HG03439 (cell line): ENCODE results near the gene COBLL1.

ENCODE experiments used
- ATAC-seq: cut with Tn5 transposase; IDR thresholded peaks from one replicate; pipeline ENCODE4 v1.9.1; 2021; ENCODE audit warnings: mild to moderate bottlenecking, moderate library complexity; ENCODE audit not compliant: unreplicated experiment

COBLL1 gene

GRCh38 chr2:164693390-164693789 is 148.2 kb downstream of the COBLL1 start:
- ATAC-seq: no peak

- ATAC-seq: no peak
These were observed 148.7 kb downstream of the COBLL1 start for GRCh38 chr2:164692958-164693357.

DNA sequence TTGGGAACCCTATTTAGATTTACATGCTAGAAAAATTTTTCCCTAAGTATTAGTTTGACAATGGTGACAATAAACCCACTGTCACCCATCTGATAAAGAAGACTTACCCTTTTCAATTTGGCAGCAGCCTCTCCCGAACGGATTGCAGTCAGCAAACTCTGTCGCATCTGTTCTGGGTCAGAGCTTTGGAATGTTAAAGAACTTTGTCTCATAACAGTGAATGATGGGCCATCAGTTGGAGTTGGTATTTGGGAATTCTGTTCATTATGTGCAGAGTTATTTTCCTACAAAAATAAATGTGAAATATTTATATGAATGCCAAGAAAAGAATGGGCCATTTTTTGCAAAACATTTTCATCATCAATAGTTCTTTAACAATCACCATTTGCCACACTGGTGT is 149.5 kb downstream of the COBLL1 start:
- no peak for ATAC-seq

DNA sequence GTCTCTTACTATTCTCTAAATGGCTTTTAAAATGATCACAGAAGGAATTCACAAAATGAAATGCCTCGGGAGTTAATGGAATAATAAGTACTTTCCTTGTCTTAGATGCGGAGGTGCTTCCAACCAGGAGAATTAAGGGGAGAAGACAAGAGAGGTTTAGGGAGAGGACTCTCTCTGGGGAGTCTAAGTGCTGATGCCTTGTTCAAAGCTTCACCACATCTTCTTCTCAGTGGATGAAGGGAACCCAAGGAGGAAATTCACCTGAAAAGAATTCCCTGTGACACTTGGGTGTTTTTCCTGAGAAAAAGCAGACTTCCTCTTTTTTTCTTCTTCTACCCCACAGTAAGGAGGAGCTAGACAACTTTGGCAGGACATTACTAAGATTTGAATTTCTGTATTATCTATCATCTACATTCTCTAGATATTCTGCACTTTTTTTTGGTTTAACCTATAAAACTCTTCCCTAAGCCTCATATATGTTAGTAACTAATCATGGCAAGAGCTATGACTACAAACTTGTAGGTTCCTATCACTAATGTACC is 150.2 kb downstream of the COBLL1 start:
- ATAC-seq: no peak

DNA sequence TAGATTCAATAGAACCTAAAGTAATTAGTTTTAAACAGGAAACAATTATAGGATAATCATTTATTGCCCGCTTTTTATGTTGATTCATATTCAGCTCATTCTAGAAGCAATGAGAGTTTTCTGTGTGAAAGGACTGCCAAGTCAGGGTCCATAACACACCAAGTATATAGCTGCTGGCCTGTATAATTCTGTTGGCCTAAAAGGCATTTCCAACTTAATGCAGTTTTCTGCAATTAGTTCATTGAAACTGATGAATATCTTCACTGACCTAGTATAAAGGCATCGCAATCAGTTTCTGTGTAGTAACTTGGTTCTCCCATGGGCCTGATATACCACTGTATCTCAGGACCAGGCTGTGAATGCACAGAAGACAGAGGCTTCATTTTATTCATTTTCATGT is 151.3 kb downstream of the COBLL1 start:
- no peak for ATAC-seq

- no peak for ATAC-seq
These were observed 152.7 kb downstream of the COBLL1 start for GRCh38 chr2:164688896-164689419.

DNA sequence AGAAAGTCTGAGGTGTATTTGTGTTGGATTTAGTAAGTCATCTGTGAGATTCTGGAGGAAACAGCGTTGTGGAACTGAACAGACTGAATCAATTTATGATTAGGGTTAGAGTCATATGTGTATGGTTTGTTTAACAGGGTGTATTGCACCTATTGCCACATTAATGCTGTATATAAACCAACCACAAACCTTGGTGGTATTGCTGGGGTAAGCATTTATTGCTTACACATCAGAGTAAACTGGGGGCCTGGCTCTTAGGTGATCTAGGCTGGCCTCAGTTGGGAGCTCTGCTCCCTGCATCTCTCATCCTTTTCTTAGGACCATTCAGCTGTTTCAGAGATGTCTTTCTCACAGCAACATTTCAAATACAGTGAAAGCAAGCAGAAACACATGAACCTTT is 160.6 kb downstream of the COBLL1 start:
- no peak for ATAC-seq

DNA sequence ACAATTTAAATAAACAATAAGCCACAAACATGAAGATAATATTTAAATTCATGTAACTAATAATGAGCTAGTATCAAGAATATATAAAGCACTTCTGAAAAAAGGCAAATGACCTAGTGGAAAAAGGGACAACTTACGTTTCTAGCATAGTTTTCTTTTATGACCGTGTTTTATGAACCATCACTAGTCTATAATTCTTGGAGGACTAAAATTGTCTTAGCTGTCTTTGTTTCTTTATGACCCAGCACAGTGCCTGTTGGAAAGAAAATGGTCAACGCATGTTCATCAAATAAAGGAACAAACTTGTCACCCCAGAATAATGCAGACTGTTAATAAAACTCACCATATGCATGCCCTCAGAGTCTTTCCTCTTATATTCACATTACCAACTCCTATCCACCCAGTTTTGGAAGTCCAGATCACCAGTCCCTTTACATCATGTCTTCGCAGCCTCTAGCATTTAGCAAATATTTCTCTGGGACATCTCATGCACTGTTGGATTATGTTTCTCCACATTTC is 162.9 kb downstream of the COBLL1 start:
- ATAC-seq: no peak

- ATAC-seq: no peak
These were observed 163.9 kb downstream of the COBLL1 start for GRCh38 chr2:164677733-164678132.

DNA sequence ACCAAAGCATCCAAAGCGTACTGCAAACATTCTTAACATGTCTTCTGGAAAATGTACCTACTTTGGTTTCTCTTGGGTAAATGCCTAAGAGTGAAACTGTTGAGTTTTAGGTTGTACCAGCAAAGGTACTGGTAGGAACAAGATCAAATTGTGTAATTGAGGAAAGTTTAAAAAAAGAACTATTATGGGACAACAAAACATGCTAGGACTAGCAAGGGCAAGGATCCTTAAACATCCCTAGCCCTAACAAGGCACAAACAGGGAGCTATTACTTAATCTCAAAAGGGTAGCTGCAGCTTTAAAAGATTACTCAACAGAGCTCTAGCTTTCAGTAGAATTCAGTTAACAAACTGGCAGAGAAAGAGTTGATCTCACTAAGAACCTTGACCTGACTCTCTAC is 164.4 kb downstream of the COBLL1 start:
- no peak for ATAC-seq

- ATAC-seq: no peak
These were observed 165.9 kb downstream of the COBLL1 start for GRCh38 chr2:164675687-164676086.

GRCh38 chr2:164675027-164675426 is 166.6 kb downstream of the COBLL1 start:
- ATAC-seq: no peak

- no peak for ATAC-seq
These were observed 169.8 kb downstream of the COBLL1 start for GRCh38 chr2:164671664-164672396.

GRCh38 chr2:164669291-164669690 is 172.3 kb downstream of the COBLL1 start:
- ATAC-seq: no peak

DNA sequence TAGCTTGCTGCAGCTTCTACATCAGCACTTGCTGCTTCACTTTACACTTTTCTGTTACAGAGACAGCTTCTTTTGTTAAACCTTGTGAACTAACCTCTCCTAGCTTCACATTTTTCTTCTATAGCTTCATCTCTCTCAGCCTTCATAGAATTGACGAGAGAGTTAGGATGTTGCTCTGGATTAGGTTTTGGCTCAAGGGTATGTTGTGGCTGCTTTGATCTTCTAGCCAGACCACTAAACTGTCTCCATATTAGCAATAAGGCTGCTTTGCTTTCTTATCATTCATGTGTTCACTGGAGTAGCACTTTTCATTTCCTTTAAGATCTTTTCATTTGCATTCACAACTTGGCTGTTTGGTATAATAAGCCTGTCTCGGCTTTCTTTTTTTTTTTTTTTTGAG is 174.1 kb downstream of the COBLL1 start:
- ATAC-seq: no peak

DNA sequence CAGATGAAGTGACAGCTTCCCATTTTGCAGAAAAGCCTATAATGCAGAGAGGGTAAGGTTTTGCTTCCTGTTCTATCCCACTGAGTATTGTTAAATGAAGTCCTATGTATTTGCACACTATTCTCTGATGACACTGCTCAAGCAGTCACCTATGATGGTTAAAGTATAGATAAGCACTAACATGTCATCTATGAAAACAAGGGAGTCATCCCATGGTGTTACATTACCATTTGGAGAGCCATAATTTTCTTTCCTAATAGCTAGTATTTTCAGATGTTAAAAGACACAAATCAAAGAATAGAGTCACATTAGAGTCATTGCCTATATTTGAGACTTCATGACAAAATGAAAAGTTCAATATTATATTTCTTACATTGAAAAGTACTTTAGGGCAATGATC is 177.6 kb downstream of the COBLL1 start:
- ATAC-seq: no peak

DNA sequence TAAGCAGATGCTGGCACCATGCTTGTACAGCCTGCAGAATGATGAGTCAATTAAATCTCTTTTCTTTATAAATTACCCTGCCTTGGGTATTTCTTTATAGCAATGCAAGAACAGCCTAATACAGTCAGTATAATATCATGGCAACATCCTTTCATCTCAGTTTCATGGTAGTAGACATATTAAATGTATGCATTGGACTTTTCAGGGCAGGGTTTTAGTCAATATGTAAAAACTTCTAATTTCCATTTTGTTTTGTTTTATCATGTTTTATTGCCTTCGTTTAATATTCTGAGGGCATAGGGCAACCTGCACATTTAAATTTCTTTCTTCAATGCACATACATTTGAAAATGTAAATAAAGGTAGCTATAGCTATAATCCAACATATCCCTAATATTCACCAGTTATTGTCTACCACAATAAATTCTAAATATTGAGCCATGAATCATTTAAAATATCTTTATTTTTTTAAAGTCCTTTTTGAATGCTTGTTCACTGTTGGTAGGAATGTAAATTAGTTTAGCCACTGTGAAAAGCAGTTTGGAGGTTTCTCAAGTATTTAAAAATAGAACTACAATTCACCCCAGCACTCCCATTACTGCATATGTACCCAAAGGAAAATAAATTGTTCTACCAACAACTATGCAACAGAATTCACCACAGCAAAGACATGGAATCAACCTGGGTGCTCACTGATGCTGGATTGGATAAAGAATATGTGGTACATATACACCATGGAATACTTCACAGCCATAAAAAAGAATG is 178.6 kb downstream of the COBLL1 start:
- no peak for ATAC-seq

DNA sequence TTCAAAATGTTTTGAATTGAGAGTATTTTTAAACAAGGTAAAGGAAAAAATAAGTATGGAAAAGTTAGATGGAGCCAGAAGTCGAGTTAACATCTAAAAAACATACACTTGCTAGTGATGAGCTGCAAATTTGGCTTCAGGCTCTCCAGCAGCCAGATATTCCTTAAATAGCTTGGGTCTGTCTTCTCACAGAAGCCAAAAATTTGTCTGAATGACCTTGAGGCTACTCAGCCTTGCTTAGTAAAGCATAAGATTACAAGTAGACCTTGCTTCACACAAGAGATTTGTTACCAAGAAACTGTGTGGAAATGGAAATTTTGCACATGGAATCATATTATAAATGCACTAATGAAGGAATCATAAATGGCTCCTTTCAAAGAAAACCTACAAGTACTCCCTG is 179.6 kb downstream of the COBLL1 start:
- no peak for ATAC-seq

- ATAC-seq: no peak
These were observed 180.3 kb downstream of the COBLL1 start for GRCh38 chr2:164661349-164661748.

- no peak for ATAC-seq
These were observed 184.5 kb downstream of the COBLL1 start for GRCh38 chr2:164657129-164657528.

DNA sequence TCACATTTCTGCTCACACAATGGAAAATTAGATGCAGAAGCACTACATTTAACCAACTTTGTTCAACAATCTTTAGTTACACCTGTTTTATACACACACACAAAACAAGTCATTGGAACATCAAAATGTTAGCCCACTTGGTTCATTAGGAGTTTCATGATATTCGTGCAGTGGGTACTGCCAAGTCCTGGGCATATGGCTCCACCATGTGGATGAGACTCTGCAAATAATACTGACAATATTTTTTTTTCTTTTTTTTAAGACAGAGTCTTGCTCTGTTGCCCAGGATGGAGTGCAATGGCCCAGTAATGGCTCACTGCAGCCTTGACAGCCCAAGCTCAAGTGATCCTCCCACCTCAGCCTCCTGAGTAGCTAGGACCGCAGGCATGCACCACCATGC is 185.9 kb downstream of the COBLL1 start:
- no peak for ATAC-seq

GRCh38 chr2:164655336-164655735 is 186.3 kb downstream of the COBLL1 start:
- ATAC-seq: no peak
